K562 (cell line): ENCODE measurements around the gene RPTOR.

Experiments
- ETV5 ChIP-seq: sonication (generic); formaldehyde crosslinking; IDR thresholded peaks from 2 replicates; pipeline ENCODE4 v1.4.0; 2020; ENCODE audit warnings: low read depth, mild to moderate bottlenecking, missing genetic modification reagents
- SAFB ChIP-seq: fragments of 200-400 bp; formaldehyde crosslinking; IDR thresholded peaks from 2 replicates; pipeline ENCODE4 v1.6.1; 2017; ENCODE audit warnings: low read depth, low read length, borderline replicate concordance
- ZKSCAN3 ChIP-seq: fragments of 250-450 bp; sonication (Bioruptor Pico); IDR thresholded peaks from 2 replicates; pipeline ENCODE4 v1.4.0; 2020
- TF ChIP-seq, protein P1 (sequence below): fragments of 150-350 bp; IDR thresholded peaks from 2 replicates; pipeline ENCODE4 v1.6.1; 2014; ENCODE audit warnings: low read depth, mild to moderate bottlenecking, low read length, borderline replicate concordance

DNA sequence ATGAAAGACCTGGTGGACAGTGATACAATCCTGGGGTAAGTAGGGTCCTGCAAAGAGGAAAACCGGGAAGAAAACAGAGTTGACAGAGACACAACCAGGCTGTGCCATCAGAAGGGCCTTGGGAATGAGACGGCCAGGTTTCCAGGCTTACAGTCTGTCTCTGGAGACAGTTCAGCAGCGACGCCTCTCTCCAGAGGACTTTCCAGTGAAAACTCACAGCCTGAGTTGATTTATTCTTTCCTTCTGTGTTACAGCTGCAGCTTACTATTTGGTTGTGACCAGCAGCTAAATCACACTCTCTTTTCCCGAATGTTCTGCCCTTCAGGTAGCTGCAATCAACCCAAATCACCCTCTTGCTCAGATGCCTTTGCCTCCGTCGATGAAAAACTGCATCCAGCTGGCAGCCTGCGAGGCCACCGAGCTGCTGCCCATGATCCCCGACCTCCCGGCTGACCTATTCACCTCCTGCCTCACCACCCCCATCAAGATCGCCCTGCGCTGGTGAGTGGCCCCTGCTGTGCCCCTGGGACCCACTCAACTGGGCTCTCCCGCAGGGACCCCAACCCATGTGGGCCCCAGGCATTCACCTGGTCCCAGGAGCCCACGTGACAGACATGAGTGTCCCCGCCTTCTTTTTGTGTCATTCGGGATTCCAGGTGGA lies 209.2 kb downstream of the RPTOR start:
- TF ChIP-seq SAFB (no peak), ETV5 (CRISPR knock-in tag) (no peak), ZKSCAN3 (no peak)
- TF ChIP-seq, protein P1, sequence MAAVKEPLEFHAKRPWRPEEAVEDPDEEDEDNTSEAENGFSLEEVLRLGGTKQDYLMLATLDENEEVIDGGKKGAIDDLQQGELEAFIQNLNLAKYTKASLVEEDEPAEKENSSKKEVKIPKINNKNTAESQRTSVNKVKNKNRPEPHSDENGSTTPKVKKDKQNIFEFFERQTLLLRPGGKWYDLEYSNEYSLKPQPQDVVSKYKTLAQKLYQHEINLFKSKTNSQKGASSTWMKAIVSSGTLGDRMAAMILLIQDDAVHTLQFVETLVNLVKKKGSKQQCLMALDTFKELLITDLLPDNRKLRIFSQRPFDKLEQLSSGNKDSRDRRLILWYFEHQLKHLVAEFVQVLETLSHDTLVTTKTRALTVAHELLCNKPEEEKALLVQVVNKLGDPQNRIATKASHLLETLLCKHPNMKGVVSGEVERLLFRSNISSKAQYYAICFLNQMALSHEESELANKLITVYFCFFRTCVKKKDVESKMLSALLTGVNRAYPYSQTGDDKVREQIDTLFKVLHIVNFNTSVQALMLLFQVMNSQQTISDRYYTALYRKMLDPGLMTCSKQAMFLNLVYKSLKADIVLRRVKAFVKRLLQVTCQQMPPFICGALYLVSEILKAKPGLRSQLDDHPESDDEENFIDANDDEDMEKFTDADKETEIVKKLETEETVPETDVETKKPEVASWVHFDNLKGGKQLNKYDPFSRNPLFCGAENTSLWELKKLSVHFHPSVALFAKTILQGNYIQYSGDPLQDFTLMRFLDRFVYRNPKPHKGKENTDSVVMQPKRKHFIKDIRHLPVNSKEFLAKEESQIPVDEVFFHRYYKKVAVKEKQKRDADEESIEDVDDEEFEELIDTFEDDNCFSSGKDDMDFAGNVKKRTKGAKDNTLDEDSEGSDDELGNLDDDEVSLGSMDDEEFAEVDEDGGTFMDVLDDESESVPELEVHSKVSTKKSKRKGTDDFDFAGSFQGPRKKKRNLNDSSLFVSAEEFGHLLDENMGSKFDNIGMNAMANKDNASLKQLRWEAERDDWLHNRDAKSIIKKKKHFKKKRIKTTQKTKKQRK, result no peak
